H9 (cell line): ENCODE data around the gene KNSTRN. TPM values are rescaled to one million over a fixed set of nuclear protein-coding genes. Genes with fewer than 3 reads are reported as not detected.

Experiments
- DNase-seq: peaks from one replicate; pipeline ENCODE4 v3.0.0-alpha.2; 2017
- H2AFZ ChIP-seq: one replicate; pipeline ENCODE4 v1.6.1; 2013; ENCODE audit warnings: mild to moderate bottlenecking, low read length, control low read depth, moderate library complexity
- H2AK5ac ChIP-seq: 2 replicates; pipeline ENCODE4 v1.6.1; 2013; ENCODE audit warnings: low read length, control low read depth, mixed read lengths; ENCODE audit not compliant: insufficient read length
- H2BK120ac ChIP-seq: one replicate; pipeline ENCODE4 v1.6.1; 2013; ENCODE audit warnings: low read depth, mild to moderate bottlenecking, low read length, control low read depth, inconsistent platforms; ENCODE audit not compliant: poor library complexity, severe bottlenecking
- H2BK12ac ChIP-seq: 2 replicates; pipeline ENCODE4 v1.6.1; 2013; ENCODE audit warnings: low read length, control low read depth, mixed read lengths, low read depth; ENCODE audit not compliant: insufficient read length
- H2BK15ac ChIP-seq: 2 replicates; pipeline ENCODE4 v1.6.1; 2013; ENCODE audit warnings: low read depth, low read length, control low read depth
- H2BK20ac ChIP-seq: one replicate; pipeline ENCODE4 v1.6.1; 2013; ENCODE audit warnings: low read depth, mild to moderate bottlenecking, low read length, control low read depth, inconsistent platforms; ENCODE audit not compliant: poor library complexity, severe bottlenecking
- H2BK5ac ChIP-seq: 2 replicates; pipeline ENCODE4 v1.6.1; 2013; ENCODE audit warnings: low read length, control low read depth, mixed read lengths; ENCODE audit not compliant: insufficient read length
- H3K14ac ChIP-seq: 2 replicates; pipeline ENCODE4 v1.6.1; 2013; ENCODE audit warnings: low read length, control low read depth; ENCODE audit not compliant: insufficient read depth
- H3K18ac ChIP-seq: 2 replicates; pipeline ENCODE4 v1.6.1; 2013; ENCODE audit warnings: low read depth, mild to moderate bottlenecking, mixed read lengths, low read length, control low read depth; ENCODE audit not compliant: insufficient read length
- H3K23ac ChIP-seq: 2 replicates; pipeline ENCODE4 v1.6.1; 2013; ENCODE audit warnings: low read length, control low read depth, mixed read lengths, low read depth; ENCODE audit not compliant: insufficient read length
- H3K23me2 ChIP-seq: 2 replicates; pipeline ENCODE4 v1.6.1; 2013; ENCODE audit warnings: low read depth, mild to moderate bottlenecking, mixed read lengths, low read length, control low read depth; ENCODE audit not compliant: insufficient read length, poor library complexity, severe bottlenecking
- H3K27ac ChIP-seq: 2 replicates; pipeline ENCODE4 v1.5.1; 2013; ENCODE audit warnings: low read length, control low read depth, mixed read lengths, low read depth; ENCODE audit not compliant: insufficient read length
- H3K27me3 ChIP-seq: 2 replicates; pipeline ENCODE4 v1.6.1; 2013; ENCODE audit warnings: low read length, control low read depth, inconsistent platforms; ENCODE audit not compliant: insufficient read depth
- H3K4ac ChIP-seq: 2 replicates; pipeline ENCODE4 v1.6.1; 2013; ENCODE audit warnings: low read depth, mild to moderate bottlenecking, control low read depth, inconsistent platforms, low read length, moderate library complexity
- H3K4me1 ChIP-seq: 2 replicates; pipeline ENCODE4 v1.6.1; 2013; ENCODE audit warnings: low read length, control low read depth, inconsistent platforms; ENCODE audit not compliant: insufficient read depth
- H3K4me2 ChIP-seq: 2 replicates; pipeline ENCODE4 v1.6.1; 2013; ENCODE audit warnings: low read length, control low read depth, mixed read lengths; ENCODE audit not compliant: insufficient read length, insufficient read depth
- H3K56ac ChIP-seq: 2 replicates; pipeline ENCODE4 v1.6.1; 2013; ENCODE audit warnings: low read depth, mild to moderate bottlenecking, mixed read lengths, low read length, control low read depth; ENCODE audit not compliant: insufficient read length
- H3K79me1 ChIP-seq: 2 replicates; pipeline ENCODE4 v1.6.1; 2013; ENCODE audit warnings: low read depth, mild to moderate bottlenecking, moderate library complexity, low read length, control low read depth, inconsistent platforms; ENCODE audit not compliant: insufficient read depth, poor library complexity, severe bottlenecking
- H3K79me2 ChIP-seq: 2 replicates; pipeline ENCODE4 v1.6.1; 2013; ENCODE audit warnings: low read length, control low read depth, inconsistent platforms; ENCODE audit not compliant: insufficient read depth
- H3K9ac ChIP-seq: 2 replicates; pipeline ENCODE4 v1.6.1; 2013; ENCODE audit warnings: low read length, control low read depth, mixed read lengths; ENCODE audit not compliant: insufficient read length; ENCODE audit errors: extremely low read depth
- H3K9me3 ChIP-seq: one replicate; pipeline ENCODE4 v1.6.1; 2013; ENCODE audit warnings: low read depth, low read length, inconsistent platforms; ENCODE audit not compliant: control insufficient read depth
- H3T11ph ChIP-seq: one replicate; pipeline ENCODE4 v1.6.1; 2013; ENCODE audit warnings: mild to moderate bottlenecking, low read length, control low read depth, inconsistent platforms
- H4K20me1 ChIP-seq: one replicate; pipeline ENCODE4 v1.6.1; 2013; ENCODE audit not compliant: control insufficient read depth, insufficient read length, insufficient read depth
- H4K5ac ChIP-seq: 2 replicates; pipeline ENCODE4 v1.6.1; 2013; ENCODE audit warnings: low read depth, mild to moderate bottlenecking, mixed read lengths, low read length, control low read depth; ENCODE audit not compliant: insufficient read length
- H4K8ac ChIP-seq: replicated peaks from 2 replicates; pipeline ENCODE4 v1.6.1; 2013; ENCODE audit warnings: low read length, control low read depth, mixed read lengths, low read depth; ENCODE audit not compliant: insufficient read length
- H4K91ac ChIP-seq: 2 replicates; pipeline ENCODE4 v1.6.1; 2013; ENCODE audit warnings: low read depth, mild to moderate bottlenecking, moderate library complexity, mixed read lengths, low read length, control low read depth; ENCODE audit not compliant: insufficient read length
- H3K27ac Mint-ChIP-seq, 3 experiments: 2 replicates in 2 of 3; 3 replicates in 1 of 3; pipeline ENCODE4 v1.8.0; 2020 to 2021; ENCODE audit warnings: mixed read lengths in 3 of 3, mild to moderate bottlenecking in 1 of 3, moderate library complexity in 1 of 3
- H3K27me3 Mint-ChIP-seq: 2 replicates; pipeline ENCODE4 v1.8.0; 2021; ENCODE audit warnings: low read depth, mild to moderate bottlenecking, moderate library complexity, mixed read lengths
- H3K36me3 Mint-ChIP-seq, 3 experiments: 2 replicates in 2 of 3; 3 replicates in 1 of 3; pipeline ENCODE4 v1.8.0; 2020 to 2021; ENCODE audit warnings: low read depth in 3 of 3, mixed read lengths in 3 of 3; ENCODE audit not compliant: insufficient read depth in 1 of 3
- H3K4me1 Mint-ChIP-seq, 2 experiments: 2 replicates each; pipeline ENCODE4 v1.8.0; 2020; ENCODE audit warnings: mixed read lengths in 2 of 2
- H3K4me3 Mint-ChIP-seq, 2 experiments: 2 replicates in 1 of 2; 3 replicates in 1 of 2; pipeline ENCODE4 v1.8.0; 2020 to 2021; ENCODE audit warnings: mild to moderate bottlenecking in 2 of 2, mixed read lengths in 2 of 2, moderate library complexity in 1 of 2
- H3K9me3 Mint-ChIP-seq, 2 experiments: 2 replicates in 1 of 2; 3 replicates in 1 of 2; pipeline ENCODE4 v1.8.0; 2020; ENCODE audit warnings: mild to moderate bottlenecking in 2 of 2, mixed read lengths in 2 of 2, moderate library complexity in 1 of 2
- WGBS: extraction: QIAGEN DNeasy Blood & Tissue Kit; methylation state at CpG from one replicate; pipeline ENCODE4 v1.1.7; 2013; ENCODE audit warnings: missing lambda C conversion rate, low lambda C conversion rate, mixed read lengths; ENCODE audit not compliant: insufficient read length; ENCODE audit errors: extremely low coverage; 5-methylcytosine and 5-hydroxymethylcytosine counted together
- total RNA-seq: library from RNA; stranded (reverse); gene quantifications from 2 replicates; pipeline ENCODE4 v1.2.1, GENCODE V29; 2021
- TF ChIP-seq, protein P1 (sequence below): fragments of 200-600 bp; sonication (generic); conservative IDR thresholded peaks from 3 replicates; pipeline ENCODE4 v1.8.0; 2021; ENCODE audit warnings: antibody characterized with exemption, mild to moderate bottlenecking

The KNSTRN gene
- total RNA-seq, 1 experiment from 2014 or later: 53.9 TPM

DNA sequence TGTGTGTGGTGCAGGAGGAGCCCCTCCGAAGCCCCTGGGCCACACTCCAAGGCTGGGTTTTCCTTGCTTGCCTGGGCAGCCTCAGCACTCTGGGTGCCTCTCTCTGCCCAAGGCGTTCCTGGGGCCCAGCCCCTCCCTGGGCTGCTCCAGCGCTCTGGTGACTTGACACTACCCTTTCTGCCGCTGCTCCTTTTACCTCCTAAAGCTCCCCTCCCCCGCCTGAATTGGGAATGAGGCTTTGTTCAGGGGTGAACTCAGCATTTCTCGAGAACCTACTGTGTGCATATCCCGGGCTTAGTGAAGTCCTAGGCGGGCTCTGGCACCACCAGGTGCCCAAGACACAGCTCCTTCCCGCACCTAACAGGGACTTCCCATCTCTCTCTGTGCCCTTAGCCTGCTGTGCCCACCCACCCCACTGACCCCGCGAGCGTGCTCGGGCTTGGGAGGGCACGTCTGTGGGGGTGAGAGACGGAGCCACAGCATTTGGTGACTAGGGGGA lies 57.0 kb downstream of the KNSTRN start:
- Histone ChIP-seq H2BK5ac (no peak overlapping the region), H2BK120ac (no peak overlapping the region), H3K27me3 (peaks cover 11% of the 10 kb centered on the region; the same call in 1 of the 2 replicates), H3K4me2 (peak overlapping the region; percentile 80), H3K79me2 (peaks cover 26% of the 10 kb centered on the region; the same call in 1 of the 2 replicates), H3K14ac (peak overlapping the region; percentile 72), H3T11ph (no peak overlapping the region), H4K5ac (no peak overlapping the region), H4K20me1 (no peaks in the 10 kb centered on the region), H4K91ac (no peak overlapping the region), H3K23me2 (peaks cover 47% of the 10 kb centered on the region), H3K4me1 (peaks cover 20% of the 10 kb centered on the region), H4K8ac (no peak overlapping the region), H2AK5ac (no peak overlapping the region), H2BK15ac (no peak overlapping the region), H2BK20ac (no peak overlapping the region), H3K27ac (no peak overlapping the region), H3K9me3 (no peaks in the 10 kb centered on the region), H2BK12ac (no peak overlapping the region), H3K18ac (peak overlapping the region; percentile 65), H3K4ac (no peak overlapping the region), H3K56ac (no peak overlapping the region), H3K79me1 (peaks cover 5% of the 10 kb centered on the region), H3K9ac (peak overlapping the region; percentile 76), H2AFZ (no peak overlapping the region), H3K23ac (no peak overlapping the region)
- H3K36me3 Mint-ChIP-seq: peaks cover 0 to 15% (median 0%) of the 10 kb centered on the region in 3 experiments; a peak in 5 of 7 replicates
- H3K9me3 Mint-ChIP-seq: no peaks in the 10 kb centered on the region; a peak in 1 of 5 replicates
- no CpG with 5 or more reads among the region's 15 CpGs for WGBS
- DNase-seq: peak; percentile 87
- peaks cover 59 to 64% of the 10 kb centered on the region in 2 experiments for H3K4me1 Mint-ChIP-seq
- peak overlapping the region; percentile 93 to 96 for H3K4me3 Mint-ChIP-seq
- H3K27ac Mint-ChIP-seq: peak overlapping the region; percentile 67 to 97 (median 74)
- H3K27me3 Mint-ChIP-seq: peaks cover 24% of the 10 kb centered on the region
- TF ChIP-seq, protein P1, sequence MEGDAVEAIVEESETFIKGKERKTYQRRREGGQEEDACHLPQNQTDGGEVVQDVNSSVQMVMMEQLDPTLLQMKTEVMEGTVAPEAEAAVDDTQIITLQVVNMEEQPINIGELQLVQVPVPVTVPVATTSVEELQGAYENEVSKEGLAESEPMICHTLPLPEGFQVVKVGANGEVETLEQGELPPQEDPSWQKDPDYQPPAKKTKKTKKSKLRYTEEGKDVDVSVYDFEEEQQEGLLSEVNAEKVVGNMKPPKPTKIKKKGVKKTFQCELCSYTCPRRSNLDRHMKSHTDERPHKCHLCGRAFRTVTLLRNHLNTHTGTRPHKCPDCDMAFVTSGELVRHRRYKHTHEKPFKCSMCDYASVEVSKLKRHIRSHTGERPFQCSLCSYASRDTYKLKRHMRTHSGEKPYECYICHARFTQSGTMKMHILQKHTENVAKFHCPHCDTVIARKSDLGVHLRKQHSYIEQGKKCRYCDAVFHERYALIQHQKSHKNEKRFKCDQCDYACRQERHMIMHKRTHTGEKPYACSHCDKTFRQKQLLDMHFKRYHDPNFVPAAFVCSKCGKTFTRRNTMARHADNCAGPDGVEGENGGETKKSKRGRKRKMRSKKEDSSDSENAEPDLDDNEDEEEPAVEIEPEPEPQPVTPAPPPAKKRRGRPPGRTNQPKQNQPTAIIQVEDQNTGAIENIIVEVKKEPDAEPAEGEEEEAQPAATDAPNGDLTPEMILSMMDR: no peak
